ENCODE results near the gene SLC12A3.

DNA sequence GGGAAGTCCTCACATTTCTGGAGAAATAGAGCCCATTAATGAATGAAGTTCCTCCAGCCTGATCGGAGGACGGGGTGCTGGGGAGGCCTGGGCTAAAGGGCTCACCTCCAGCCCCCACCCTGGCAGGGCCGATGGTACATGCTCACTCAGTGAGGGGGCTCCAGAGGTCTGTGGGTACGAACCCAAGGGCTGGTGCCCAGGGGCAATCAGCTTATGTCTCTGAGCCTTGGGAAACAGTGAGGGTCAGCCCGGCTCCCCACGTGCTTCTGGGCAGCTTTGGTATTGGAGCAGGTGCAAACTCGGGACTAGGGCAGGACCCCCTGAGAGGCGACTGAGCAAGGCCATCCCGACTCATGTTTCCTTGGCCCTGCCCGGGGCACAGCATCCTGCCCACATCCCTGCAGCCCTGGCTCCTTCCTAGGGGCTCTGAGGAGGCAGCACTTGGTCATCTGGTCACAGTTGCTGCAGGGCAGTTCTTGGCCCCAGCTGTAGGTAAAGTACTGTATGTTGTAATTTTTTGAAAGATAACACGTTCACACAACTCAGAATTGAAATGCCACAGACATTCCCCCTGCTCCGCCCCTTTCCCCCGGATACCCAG, 95.8 kb downstream of the SLC12A3 start:
- TF ChIP-seq, protein P1, sequence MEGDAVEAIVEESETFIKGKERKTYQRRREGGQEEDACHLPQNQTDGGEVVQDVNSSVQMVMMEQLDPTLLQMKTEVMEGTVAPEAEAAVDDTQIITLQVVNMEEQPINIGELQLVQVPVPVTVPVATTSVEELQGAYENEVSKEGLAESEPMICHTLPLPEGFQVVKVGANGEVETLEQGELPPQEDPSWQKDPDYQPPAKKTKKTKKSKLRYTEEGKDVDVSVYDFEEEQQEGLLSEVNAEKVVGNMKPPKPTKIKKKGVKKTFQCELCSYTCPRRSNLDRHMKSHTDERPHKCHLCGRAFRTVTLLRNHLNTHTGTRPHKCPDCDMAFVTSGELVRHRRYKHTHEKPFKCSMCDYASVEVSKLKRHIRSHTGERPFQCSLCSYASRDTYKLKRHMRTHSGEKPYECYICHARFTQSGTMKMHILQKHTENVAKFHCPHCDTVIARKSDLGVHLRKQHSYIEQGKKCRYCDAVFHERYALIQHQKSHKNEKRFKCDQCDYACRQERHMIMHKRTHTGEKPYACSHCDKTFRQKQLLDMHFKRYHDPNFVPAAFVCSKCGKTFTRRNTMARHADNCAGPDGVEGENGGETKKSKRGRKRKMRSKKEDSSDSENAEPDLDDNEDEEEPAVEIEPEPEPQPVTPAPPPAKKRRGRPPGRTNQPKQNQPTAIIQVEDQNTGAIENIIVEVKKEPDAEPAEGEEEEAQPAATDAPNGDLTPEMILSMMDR (IDR thresholded peaks at IDR 0.05): no peak
- TF ChIP-seq POLR2A (IDR thresholded peaks at IDR 0.05) (no peak), POLR2AphosphoS5 (IDR thresholded peaks at IDR 0.05) (no peak)

All from breast epithelium (tissue), 3 donors.